ENCODE measurements around the gene OLFML2B.

- no peak for TF ChIP-seq POLR2A (IDR thresholded peaks at IDR 0.05)
- no peak for TF ChIP-seq CTCF (IDR thresholded peaks at IDR 0.05)
Observed at GRCh38 chr1:161973924-161974845, 49.5 kb downstream of the OLFML2B start.
